Tibial nerve (tissue), 4 donors: ENCODE measurements around the gene SLA2.

ENCODE experiments used
- CTCF ChIP-seq, 5 experiments: fragments of 200-600 bp in 3 of 5; fragments of 450-650 bp in 2 of 5; sonication (generic) in 3 of 5; IDR thresholded peaks; one replicate each; pipeline ENCODE4 v1.5.1; 2016 to 2019; ENCODE audit warnings: antibody characterized with exemption in 5 of 5, mild to moderate bottlenecking in 3 of 5, moderate library complexity in 2 of 5
- EP300 ChIP-seq, 2 donors: sonication (generic); formaldehyde crosslinking; IDR thresholded peaks; one replicate each; pipeline ENCODE4 v1.6.1; 2017; ENCODE audit warnings: antibody characterized with exemption in 2 of 2, mild to moderate bottlenecking in 1 of 2
- POLR2A ChIP-seq, 2 donors: fragments of 450-650 bp; IDR thresholded peaks; one replicate each; pipeline ENCODE4 v1.6.1; 2017; ENCODE audit warnings: antibody characterized with exemption in 2 of 2, mild to moderate bottlenecking in 2 of 2, moderate library complexity in 2 of 2

- TF ChIP-seq CTCF (IDR thresholded peaks at IDR 0.05) (no peak), POLR2A (IDR thresholded peaks at IDR 0.05) (no peak), EP300 (IDR thresholded peaks at IDR 0.05) (no peak)
Measured at GRCh38 chr20:36645353-36645752, 643 bp downstream of the SLA2 start.
